Activated CD4-positive, CD25-positive, alpha-beta regulatory T cell treated with anti-CD3 and anti-CD28 coated beads, Interleukin-2, amount 50 U/mL, for 24 hours (primary cell): ENCODE results near the gene TPT1.
"Not testable (repeated sequence)": the region's sequence is repeated elsewhere in the genome, so short reads cannot be mapped to it uniquely, and the experiment has no call there.

Experiments used
- ATAC-seq, 2 donors: fragments of 150-1000 bp; cut with Tn5 transposase; one replicate each; pipeline ENCODE4 v1.10.0; 2021; ENCODE audit warnings: mild to moderate bottlenecking in 1 of 2, moderate library complexity in 1 of 2

Gene TPT1

GRCh38 chr13:45341034-45341798, at the start of gene TPT1:
Gene TPT1 (minus strand): TSS chr13:45341183. CDS start chr13:45341069, 114 bp downstream.
- peak; percentile 82 to 85 for ATAC-seq

- ATAC-seq: not testable (repeated sequence)
Observed at GRCh38 chr13:45390348-45390747, 49.4 kb upstream of the TPT1 start.

- no peak for ATAC-seq
Observed at GRCh38 chr13:45388664-45389063, 47.7 kb upstream of the TPT1 start.

- not testable (repeated sequence) for ATAC-seq
Observed at GRCh38 chr13:45386892-45387575, 46.1 kb upstream of the TPT1 start.

GRCh38 chr13:45385907-45386553, 45.0 kb upstream of the TPT1 start:
- no peak for ATAC-seq

- ATAC-seq: no peak
Observed at GRCh38 chr13:45385320-45385719, 44.3 kb upstream of the TPT1 start.

- ATAC-seq: no peak
Observed at GRCh38 chr13:45384474-45385174, 43.6 kb upstream of the TPT1 start.

- not testable (repeated sequence) for ATAC-seq
Observed at GRCh38 chr13:45382739-45383138, 41.8 kb upstream of the TPT1 start.

GRCh38 chr13:45381196-45381595, 40.2 kb upstream of the TPT1 start:
- no peak for ATAC-seq

- ATAC-seq: not testable (repeated sequence)
Observed at GRCh38 chr13:45380708-45381107, 39.7 kb upstream of the TPT1 start.

GRCh38 chr13:45379516-45379915, 38.5 kb upstream of the TPT1 start:
- ATAC-seq: not testable (repeated sequence)

- not testable (repeated sequence) for ATAC-seq
Observed at GRCh38 chr13:45378786-45379185, 37.8 kb upstream of the TPT1 start.

GRCh38 chr13:45377314-45377713, 36.3 kb upstream of the TPT1 start:
- not testable (repeated sequence) for ATAC-seq

GRCh38 chr13:45376651-45377050, 35.7 kb upstream of the TPT1 start:
- not testable (repeated sequence) for ATAC-seq

GRCh38 chr13:45374917-45375316, 33.9 kb upstream of the TPT1 start:
- ATAC-seq: no peak

GRCh38 chr13:45373162-45373547, 32.2 kb upstream of the TPT1 start:
- no peak for ATAC-seq

GRCh38 chr13:45372189-45373161, 31.5 kb upstream of the TPT1 start:
- no peak for ATAC-seq

GRCh38 chr13:45370922-45371406, 30.0 kb upstream of the TPT1 start:
- ATAC-seq: no peak

GRCh38 chr13:45369116-45369515, 28.1 kb upstream of the TPT1 start:
- no peak for ATAC-seq

GRCh38 chr13:45368571-45368970, 27.6 kb upstream of the TPT1 start:
- no peak for ATAC-seq

- ATAC-seq: no peak
Observed at GRCh38 chr13:45368005-45368404, 27.0 kb upstream of the TPT1 start.

- peak; percentile 100 for ATAC-seq
Observed at GRCh38 chr13:45367358-45367757, 26.4 kb upstream of the TPT1 start.
